Transverse colon (tissue), 3 donors: ENCODE measurements around the gene MYO9A.

ENCODE experiments used
- POLR2A ChIP-seq: fragments of 450-650 bp; IDR thresholded peaks from one replicate; pipeline ENCODE4 v1.6.1; 2016; ENCODE audit warnings: antibody characterized with exemption, mild to moderate bottlenecking, moderate library complexity
- POLR2AphosphoS5 ChIP-seq, 3 donors: sonication (generic); formaldehyde crosslinking; IDR thresholded peaks; one replicate each; pipeline ENCODE4 v1.6.1; 2016; ENCODE audit warnings: antibody characterized with exemption in 3 of 3

DNA sequence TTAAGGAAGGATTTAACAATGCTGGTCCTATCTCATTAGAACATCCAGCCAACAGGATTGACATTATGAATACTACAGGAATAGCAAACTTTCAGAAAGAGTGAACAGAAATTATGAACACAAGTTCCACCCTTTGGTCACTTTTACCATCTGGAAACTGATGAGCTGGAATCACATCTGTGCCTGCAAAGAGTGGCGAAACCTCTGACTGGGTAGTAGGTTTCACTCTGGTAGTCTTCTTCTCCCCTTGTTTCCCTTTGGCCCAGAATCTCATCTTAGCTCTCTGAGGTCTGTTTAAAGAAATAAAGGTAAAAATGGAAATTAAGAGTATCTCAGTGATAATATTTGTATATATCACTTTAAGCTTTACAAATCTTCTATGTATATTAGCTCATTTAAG lies 234.5 kb downstream of the MYO9A start:
- TF ChIP-seq POLR2AphosphoS5 (IDR thresholded peaks at IDR 0.05) (no peak), POLR2A (no peak)
